CD4-positive, alpha-beta T cell treated with Interleukin-15 for 4 hours (primary cell): ENCODE data around the gene LRRC28.

Experiments used
- DNase-seq: peaks from one replicate; pipeline ENCODE4 v3.0.0-alpha.2; 2020; ENCODE audit warnings: low spot score

LRRC28 gene

GRCh38 chr15:99416191-99417188 is 165.2 kb downstream of the LRRC28 start:
- DNase-seq = no peak

- DNase-seq = peak; percentile 48
These were observed 169.9 kb downstream of the LRRC28 start for GRCh38 chr15:99421172-99421656.

GRCh38 chr15:99421758-99422157 is 170.5 kb downstream of the LRRC28 start:
- DNase-seq = no peak

GRCh38 chr15:99423186-99424130 is 172.2 kb downstream of the LRRC28 start:
- DNase-seq = no peak

GRCh38 chr15:99424131-99424571 is 172.9 kb downstream of the LRRC28 start:
- DNase-seq = no peak

- peak; percentile 55 for DNase-seq
These were observed 173.8 kb downstream of the LRRC28 start for GRCh38 chr15:99424978-99425656.

GRCh38 chr15:99425657-99426301 is 174.5 kb downstream of the LRRC28 start:
- no peak for DNase-seq

- DNase-seq = no peak
These were observed 175.3 kb downstream of the LRRC28 start for GRCh38 chr15:99426431-99427105.

- no peak for DNase-seq
These were observed 175.9 kb downstream of the LRRC28 start for GRCh38 chr15:99427210-99427609.

GRCh38 chr15:99427668-99428361 is 176.5 kb downstream of the LRRC28 start:
- DNase-seq = no peak

- no peak for DNase-seq
These were observed 178.4 kb downstream of the LRRC28 start for GRCh38 chr15:99429681-99430081.

- DNase-seq = no peak
These were observed 179.7 kb downstream of the LRRC28 start for GRCh38 chr15:99430881-99431401.

- no peak for DNase-seq
These were observed 180.4 kb downstream of the LRRC28 start for GRCh38 chr15:99431661-99432091.

GRCh38 chr15:99432271-99433025 is 181.2 kb downstream of the LRRC28 start:
- DNase-seq = no peak

GRCh38 chr15:99433026-99433756 is 181.9 kb downstream of the LRRC28 start:
- no peak for DNase-seq

- DNase-seq = no peak
These were observed 182.6 kb downstream of the LRRC28 start for GRCh38 chr15:99433757-99434450.

- no peak for DNase-seq
These were observed 183.3 kb downstream of the LRRC28 start for GRCh38 chr15:99434506-99435112.
